Measurements from ENCODE around the gene PCNX3. TPM values are rescaled to one million over a fixed set of nuclear protein-coding genes. Genes with fewer than 3 reads are reported as not detected.

PCNX3 gene
- total RNA-seq, 4 donors from 2014 or later, result 56.4 to 89.0 (median 62.4) TPM

GRCh38 chr11:65644837-65645236, 29.3 kb downstream of the PCNX3 start:
- Histone ChIP-seq H3K27ac (no peak overlapping the region), H3K36me3 (no peaks in the 10 kb centered on the region), H3K4me1 (peaks cover 0 to 11% (median 8%) of the 10 kb centered on the region in 4 donors), H3K9me3 (no peaks in the 10 kb centered on the region), H3K4me3 (no peak overlapping the region), H3K27me3 (no peaks in the 10 kb centered on the region)
- intact Hi-C loops (cut with DNase I; ENCODE audit: low total_unique reads) (no loop called here), in situ Hi-C loops (cut with MboI; ENCODE audit: low pct_ligation_motif_present in 1 of 4, low pct_unique_long_range_greater_than_20kb in 1 of 4, low sequenced_read_pairs in 3 of 4) (no loop called here)
- no peak for DNase-seq
- TF ChIP-seq EP300 (IDR thresholded peaks at IDR 0.05; ENCODE audit: low read depth) (no peak), POLR2A (IDR thresholded peaks at IDR 0.05) (no peak)
- 88% methylated on average over 11 of the region's 11 CpGs; no CpG with 5 or more reads in 1 of the 2 donors for WGBS, 2 donors (ENCODE audit: low coverage in 1 of 2)

- in situ Hi-C loops (cut with MboI; ENCODE audit: low pct_ligation_motif_present in 1 of 4, low pct_unique_long_range_greater_than_20kb in 1 of 4, low sequenced_read_pairs in 3 of 4), result no loop called here
- whole genome bisulfite sequencing, 2 donors (ENCODE audit: low coverage in 1 of 2), result 76% methylated on average over 10 of the region's 10 CpGs; no CpG with 5 or more reads in 1 of the 2 donors
- Histone ChIP-seq H3K4me3 (no peak overlapping the region), H3K4me1 (peaks cover 0 to 7% (median 3%) of the 10 kb centered on the region in 4 donors), H3K27me3 (no peaks in the 10 kb centered on the region), H3K9me3 (no peaks in the 10 kb centered on the region), H3K27ac (no peak overlapping the region), H3K36me3 (no peaks in the 10 kb centered on the region)
- intact Hi-C loops (cut with DNase I; ENCODE audit: low total_unique reads), result no loop called here
- no peak for DNase-seq
- TF ChIP-seq CTCF (IDR thresholded peaks at IDR 0.05), result no peak
- no peak for TF ChIP-seq POLR2A (IDR thresholded peaks at IDR 0.05)
- no peak for TF ChIP-seq POLR2AphosphoS5 (IDR thresholded peaks at IDR 0.05)
- no peak for TF ChIP-seq EP300 (IDR thresholded peaks at IDR 0.05; ENCODE audit: low read depth)
Measured at GRCh38 chr11:65645710-65646109, 30.1 kb downstream of the PCNX3 start.

- Histone ChIP-seq H3K27me3 (no peaks in the 10 kb centered on the region), H3K4me1 (peaks cover 5 to 13% (median 8%) of the 10 kb centered on the region in 4 donors), H3K27ac (peak overlapping the region in 3 of 4 donors; percentile 32 to 71 (median 56)), H3K4me3 (peak overlapping the region in 3 of 4 donors; percentile 43 to 53 (median 48)), H3K9me3 (no peaks in the 10 kb centered on the region), H3K36me3 (no peaks in the 10 kb centered on the region)
- 92% methylated on average over 58 of the region's 68 CpGs; no CpG with 5 or more reads in 1 of the 2 donors for WGBS, 2 donors (ENCODE audit: low coverage in 1 of 2)
- DNase-seq, result no peak
- TF ChIP-seq EP300 (IDR thresholded peaks at IDR 0.05; ENCODE audit: low read depth) (no peak), POLR2A (IDR thresholded peaks at IDR 0.05) (no peak), POLR2AphosphoS5 (IDR thresholded peaks at IDR 0.05) (no peak), CTCF (IDR thresholded peaks at IDR 0.05) (no peak)
- in situ Hi-C loops (cut with MboI; ENCODE audit: low pct_ligation_motif_present in 1 of 4, low pct_unique_long_range_greater_than_20kb in 1 of 4, low sequenced_read_pairs in 3 of 4) (no loop called here), intact Hi-C loops (cut with DNase I; ENCODE audit: low total_unique reads) (no loop called here)
Measured at GRCh38 chr11:65646288-65646957, 30.8 kb downstream of the PCNX3 start.

GRCh38 chr11:65646958-65647701, 31.6 kb downstream of the PCNX3 start:
- WGBS, 2 donors (ENCODE audit: low coverage in 1 of 2), result 52% methylated on average over 65 of the region's 87 CpGs; no CpG with 5 or more reads in 1 of the 2 donors
- peaks cover 11 to 16% (median 13%) of the 10 kb centered on the region in 4 donors for H3K4me1 ChIP-seq
- TF ChIP-seq POLR2AphosphoS5 (IDR thresholded peaks at IDR 0.05) (peak in 1 of 3 donors; percentile 47), CTCF (IDR thresholded peaks at IDR 0.05) (peak in 1 of 5 experiments; percentile 15), EP300 (IDR thresholded peaks at IDR 0.05; ENCODE audit: low read depth) (no peak)
- H3K9me3 ChIP-seq, result no peaks in the 10 kb centered on the region
- no peaks in the 10 kb centered on the region for H3K27me3 ChIP-seq
- peak overlapping the region in 3 of 4 donors; percentile 43 to 53 (median 48) for H3K4me3 ChIP-seq
- no peaks in the 10 kb centered on the region for H3K36me3 ChIP-seq
- H3K27ac ChIP-seq, result peak overlapping the region; percentile 22 to 71 (median 44)
- peak; percentile 75 for DNase-seq
- intact Hi-C loops (cut with DNase I; ENCODE audit: low total_unique reads), result no loop called here
- in situ Hi-C loops (cut with MboI; ENCODE audit: low pct_ligation_motif_present in 1 of 4, low pct_unique_long_range_greater_than_20kb in 1 of 4, low sequenced_read_pairs in 3 of 4), result no loop called here
